CD14-positive monocyte (primary cell): ENCODE measurements around the gene PTPRQ. TPM values are rescaled to one million over a fixed set of nuclear protein-coding genes. Genes with fewer than 3 reads are reported as not detected.
A peak's percentile ranks its signal among the peaks of the same experiment; 100 is the strongest.

Experiments used
- DNase-seq, 3 donors: peaks; one replicate each; pipeline ENCODE4 v3.0.0-alpha.2; 2011 to 2022
- H2AFZ ChIP-seq: 2 replicates; pipeline ENCODE4 v1.6.0; 2012; ENCODE audit warnings: mild to moderate bottlenecking, low read depth, low read length, inconsistent platforms; ENCODE audit not compliant: insufficient read depth, poor library complexity, severe bottlenecking
- H3K27ac ChIP-seq, 2 donors: 1 replicate in 1 of 2; 2 replicates in 1 of 2; pipeline ENCODE4 v1.5.1; 2012 to 2013; ENCODE audit warnings: low read length in 2 of 2, control low read depth in 1 of 2, inconsistent platforms in 1 of 2, low read depth in 1 of 2, mild to moderate bottlenecking in 1 of 2
- H3K27me3 ChIP-seq, 2 donors: one replicate each; pipeline versions ENCODE4 v1.6.0 to v1.6.1; 2011 to 2013; ENCODE audit warnings: low read length in 2 of 2; ENCODE audit not compliant: control insufficient read depth in 2 of 2, insufficient read depth in 2 of 2
- H3K36me3 ChIP-seq, 2 donors: replicated peaks in 1 of 2; 1 replicate in 1 of 2; 2 replicates in 1 of 2; pipeline versions ENCODE4 v1.5.1 to v1.6.1; 2012 to 2013; ENCODE audit warnings: low read length in 2 of 2, control low read depth in 1 of 2, inconsistent platforms in 1 of 2, mild to moderate bottlenecking in 1 of 2; ENCODE audit not compliant: insufficient read depth in 2 of 2, control insufficient read depth in 1 of 2
- H3K4me1 ChIP-seq, 2 donors: 1 replicate in 1 of 2; 2 replicates in 1 of 2; pipeline versions ENCODE4 v1.5.1 to v1.6.1; 2012 to 2013; ENCODE audit warnings: low read length in 2 of 2, control low read depth in 1 of 2, inconsistent platforms in 1 of 2, mild to moderate bottlenecking in 1 of 2, moderate library complexity in 1 of 2; ENCODE audit not compliant: insufficient read depth in 2 of 2, control insufficient read depth in 1 of 2
- H3K4me2 ChIP-seq: replicated peaks from 2 replicates; pipeline ENCODE3; 2012; ENCODE audit warnings: low read length, moderate library complexity, mild to moderate bottlenecking; ENCODE audit not compliant: poor library complexity, severe bottlenecking; ENCODE audit errors: extremely low read depth
- H3K4me3 ChIP-seq, 3 experiments: fragments of 200-600 bp in 1 of 3; sonication (generic) in 1 of 3; replicated peaks in 1 of 3; 1 replicate in 2 of 3; 2 replicates in 1 of 3; pipeline ENCODE4 v1.5.1; 2011 to 2013; ENCODE audit warnings: low read length in 3 of 3, mild to moderate bottlenecking in 3 of 3, control low read depth in 2 of 3, low read depth in 2 of 3, inconsistent platforms in 1 of 3, moderate library complexity in 1 of 3
- H3K79me2 ChIP-seq: 2 replicates; pipeline ENCODE4 v1.6.0; 2012; ENCODE audit warnings: mild to moderate bottlenecking, control low read depth, inconsistent platforms, low read length, moderate library complexity; ENCODE audit not compliant: insufficient read depth
- H3K9ac ChIP-seq: 2 replicates; pipeline ENCODE4 v1.6.0; 2017; ENCODE audit warnings: low read length, mild to moderate bottlenecking; ENCODE audit not compliant: insufficient read depth, poor library complexity, severe bottlenecking
- H3K9me3 ChIP-seq, 2 donors: replicated peaks in 1 of 2; 1 replicate in 1 of 2; 2 replicates in 1 of 2; pipeline versions ENCODE4 v1.5.1 to v1.6.1; 2012 to 2013; ENCODE audit warnings: low read length in 2 of 2, control low read depth in 1 of 2; ENCODE audit not compliant: control insufficient read depth in 1 of 2, insufficient read depth in 1 of 2
- H4K20me1 ChIP-seq: 2 replicates; pipeline ENCODE4 v1.6.0; 2012; ENCODE audit warnings: mild to moderate bottlenecking, low read length, control low read depth, moderate library complexity; ENCODE audit not compliant: insufficient read depth
- H3K27ac Mint-ChIP-seq, 7 donors: one replicate each; pipeline ENCODE4 v1.8.0; 2020; ENCODE audit warnings: mild to moderate bottlenecking in 7 of 7, mixed read lengths in 7 of 7, moderate library complexity in 6 of 7, inconsistent platforms in 2 of 7
- H3K27me3 Mint-ChIP-seq, 3 donors: one replicate each; pipeline ENCODE4 v1.8.0; 2021 to 2022; ENCODE audit warnings: low read depth in 3 of 3, mild to moderate bottlenecking in 3 of 3, mixed read lengths in 3 of 3, moderate library complexity in 3 of 3, inconsistent platforms in 1 of 3
- H3K36me3 Mint-ChIP-seq, 2 donors: one replicate each; pipeline ENCODE4 v1.8.0; 2020; ENCODE audit warnings: mixed read lengths in 2 of 2, inconsistent platforms in 1 of 2, mild to moderate bottlenecking in 1 of 2
- H3K4me1 Mint-ChIP-seq: one replicate; pipeline ENCODE4 v1.8.0; 2020; ENCODE audit warnings: mild to moderate bottlenecking, mixed read lengths
- H3K4me3 Mint-ChIP-seq, 2 donors: one replicate each; pipeline ENCODE4 v1.8.0; 2020; ENCODE audit warnings: mild to moderate bottlenecking in 2 of 2, mixed read lengths in 2 of 2, moderate library complexity in 1 of 2
- H3K9me3 Mint-ChIP-seq, 7 donors: one replicate each; pipeline ENCODE4 v1.8.0; 2020 to 2022; ENCODE audit warnings: mixed read lengths in 7 of 7, mild to moderate bottlenecking in 6 of 7, moderate library complexity in 6 of 7, inconsistent platforms in 2 of 7
- CTCF ChIP-seq: fragments of 200-600 bp; IDR thresholded peaks from one replicate; pipeline ENCODE4 v1.8.0; 2022; ENCODE audit warnings: antibody characterized with exemption, mild to moderate bottlenecking
- WGBS: methylation state at CpG from one replicate; pipeline ENCODE4 v1.1.5; 2013; ENCODE audit warnings: missing lambda C conversion rate; ENCODE audit not compliant: insufficient coverage; 5-methylcytosine and 5-hydroxymethylcytosine counted together
- intact Hi-C, 2 donors: fragments of 100-400 bp; cut with micrococcal nuclease; formaldehyde crosslinking; loops; one replicate each; pipeline versions ENCODE4 v1.15.0 to v1.15.1; 2023
- polyA plus RNA-seq, 3 donors: library from polyadenylated mRNA; depleted of rRNA in 1 of 3; unstranded in 2 of 3; stranded (reverse) in 1 of 3; fragments of 300-500 nt in 2 of 3; fragments of >200 nt in 1 of 3; fragmentation: Illumina TruSeq in 2 of 3; gene quantifications; 1 replicate in 2 of 3; 2 replicates in 1 of 3; pipeline ENCODE4 v1.2.3, GENCODE V29; 2012 to 2021

PTPRQ gene
- polyA plus RNA-seq, 3 donors: not detected

GRCh38 chr12:80484746-80485145, 40.7 kb downstream of the PTPRQ start:
- H3K4me3 ChIP-seq: no peak overlapping the region
- H4K20me1 ChIP-seq: no peaks in the 10 kb centered on the region
- no peaks in the 10 kb centered on the region for H3K27me3 ChIP-seq
- no peak for TF ChIP-seq CTCF
- H2AFZ ChIP-seq: no peak overlapping the region
- H3K9me3 ChIP-seq: no peaks in the 10 kb centered on the region
- DNase-seq: no peak
- WGBS: no CpG with 5 or more reads among the region's 2 CpGs
- no peak overlapping the region for H3K9ac ChIP-seq
- Mint-ChIP-seq H3K36me3 (no peaks in the 10 kb centered on the region), H3K27ac (no peak overlapping the region), H3K4me1 (no peaks in the 10 kb centered on the region), H3K9me3 (peaks cover 0 to 5% (median 2%) of the 10 kb centered on the region in 7 donors), H3K27me3 (peaks cover 0 to 4% (median 2%) of the 10 kb centered on the region in 3 donors), H3K4me3 (no peak overlapping the region)
- H3K4me2 ChIP-seq: no peak overlapping the region
- no peaks in the 10 kb centered on the region for H3K4me1 ChIP-seq
- H3K27ac ChIP-seq: no peak overlapping the region
- intact Hi-C loops: no loop called here
- H3K79me2 ChIP-seq: no peaks in the 10 kb centered on the region
- H3K36me3 ChIP-seq: no peaks in the 10 kb centered on the region

- no peak overlapping the region for H3K4me3 Mint-ChIP-seq
Measured at GRCh38 chr12:80485222-80485987, 41.4 kb downstream of the PTPRQ start.

More at GRCh38 chr12:80485222-80485987, 41.4 kb downstream of the PTPRQ start:
- Mint-ChIP-seq H3K36me3 (no peaks in the 10 kb centered on the region), H3K9me3 (peaks cover 0 to 4% (median 2%) of the 10 kb centered on the region in 7 donors), H3K27me3 (peaks cover 0 to 4% (median 2%) of the 10 kb centered on the region in 3 donors), H3K27ac (peak overlapping the region in 1 of 7 donors; percentile 63), H3K4me1 (no peaks in the 10 kb centered on the region)
- no peak overlapping the region for H3K9ac ChIP-seq
- no peak overlapping the region for H3K4me2 ChIP-seq
- H3K4me1 ChIP-seq: no peaks in the 10 kb centered on the region
- no peaks in the 10 kb centered on the region for H3K79me2 ChIP-seq
- H3K27ac ChIP-seq: no peak overlapping the region
- no peak overlapping the region for H2AFZ ChIP-seq
- no peaks in the 10 kb centered on the region for H4K20me1 ChIP-seq
- H3K9me3 ChIP-seq: no peaks in the 10 kb centered on the region
- DNase-seq: no peak
- no peak for TF ChIP-seq CTCF
- no peaks in the 10 kb centered on the region for H3K36me3 ChIP-seq
- no peaks in the 10 kb centered on the region for H3K27me3 ChIP-seq
- H3K4me3 ChIP-seq: no peak overlapping the region
- intact Hi-C loops: no loop called here
- WGBS: 87% methylated on average over 3 of the region's 5 CpGs
